Measurements from ENCODE around the gene NFAM1. TPM values are rescaled to one million over a fixed set of nuclear protein-coding genes. Genes with fewer than 3 reads are reported as not detected.

Gene NFAM1
- total RNA-seq, 1 donor from 2014 or later, result 1.9 TPM

GRCh38 chr22:42346722-42347121, 85.5 kb downstream of the NFAM1 start:
- no peak for DNase-seq
- no peak for ATAC-seq (ENCODE audit: poor library complexity)
- intact Hi-C loops (cut with DNase I), result no loop called here

GRCh38 chr22:42345458-42345857, 86.7 kb downstream of the NFAM1 start:
- ATAC-seq (ENCODE audit: poor library complexity), result no peak
- intact Hi-C loops (cut with DNase I), result no loop called here
- DNase-seq, result no peak

- peak; percentile 78 for ATAC-seq (ENCODE audit: poor library complexity)
- peak; percentile 77 for DNase-seq
- intact Hi-C loops (cut with DNase I), result no loop called here
Observed at GRCh38 chr22:42344361-42344905, 87.8 kb downstream of the NFAM1 start.

- DNase-seq (no peak), ATAC-seq (ENCODE audit: poor library complexity) (peak; percentile 46)
- intact Hi-C loops (cut with DNase I), result no loop called here
Observed at GRCh38 chr22:42343531-42344081, 88.6 kb downstream of the NFAM1 start.

- DNase-seq (no peak), ATAC-seq (ENCODE audit: poor library complexity) (no peak)
- intact Hi-C loops (cut with DNase I), result no loop called here
Observed at GRCh38 chr22:42343121-42343454, 89.1 kb downstream of the NFAM1 start.

- DNase-seq, result no peak
- intact Hi-C loops (cut with DNase I), result no loop called here
- ATAC-seq (ENCODE audit: poor library complexity), result no peak
Observed at GRCh38 chr22:42342426-42343120, 89.6 kb downstream of the NFAM1 start.

- DNase-seq (no peak), ATAC-seq (ENCODE audit: poor library complexity) (no peak)
- intact Hi-C loops (cut with DNase I), result no loop called here
Observed at GRCh38 chr22:42341779-42342178, 90.4 kb downstream of the NFAM1 start.

- DNase-seq, result no peak
- intact Hi-C loops (cut with DNase I), result no loop called here
- ATAC-seq (ENCODE audit: poor library complexity), result no peak
Observed at GRCh38 chr22:42340829-42341383, 91.3 kb downstream of the NFAM1 start.

- intact Hi-C loops (cut with DNase I), result no loop called here
- DNase-seq, result no peak
- no peak for ATAC-seq (ENCODE audit: poor library complexity)
Observed at GRCh38 chr22:42340150-42340549, 92.1 kb downstream of the NFAM1 start.

GRCh38 chr22:42338479-42338878, 93.7 kb downstream of the NFAM1 start:
- intact Hi-C loops (cut with DNase I), result no loop called here
- ATAC-seq (ENCODE audit: poor library complexity) (no peak), DNase-seq (no peak)

GRCh38 chr22:42337356-42337755, 94.8 kb downstream of the NFAM1 start:
- intact Hi-C loops (cut with DNase I), result no loop called here
- no peak for DNase-seq
- no peak for ATAC-seq (ENCODE audit: poor library complexity)

GRCh38 chr22:42336527-42337227, 95.5 kb downstream of the NFAM1 start:
- intact Hi-C loops (cut with DNase I), result no loop called here
- no peak for ATAC-seq (ENCODE audit: poor library complexity)
- no peak for DNase-seq

GRCh38 chr22:42335839-42336378, 96.3 kb downstream of the NFAM1 start:
- DNase-seq, result no peak
- intact Hi-C loops (cut with DNase I), result no loop called here
- peak; percentile 28 for ATAC-seq (ENCODE audit: poor library complexity)

- ATAC-seq (ENCODE audit: poor library complexity), result no peak
Observed at GRCh38 chr22:42334875-42335512, 97.2 kb downstream of the NFAM1 start.

GRCh38 chr22:42333544-42333943, 98.7 kb downstream of the NFAM1 start:
- ATAC-seq (ENCODE audit: poor library complexity), result no peak
- intact Hi-C loops (cut with DNase I), result no loop called here
- no peak for DNase-seq

More at GRCh38 chr22:42334875-42335512, 97.2 kb downstream of the NFAM1 start:
- intact Hi-C loops (cut with DNase I), result no loop called here
- no peak for DNase-seq

- DNase-seq, result no peak
- ATAC-seq (ENCODE audit: poor library complexity), result no peak
- intact Hi-C loops (cut with DNase I), result no loop called here
Observed at GRCh38 chr22:42332089-42332488, 100.1 kb downstream of the NFAM1 start.

- no peak for DNase-seq
- intact Hi-C loops (cut with DNase I), result no loop called here
- no peak for ATAC-seq (ENCODE audit: poor library complexity)
Observed at GRCh38 chr22:42331014-42331413, 101.2 kb downstream of the NFAM1 start.

All from Right ventricle myocardium superior (tissue), 1 donor.